Measurements from ENCODE around the gene ACSM5.
"Not testable (repeated sequence)": the region's sequence is repeated elsewhere in the genome, so short reads cannot be mapped to it uniquely, and the experiment has no call there.

ACSM5 gene

GRCh38 chr16:20459227-20459626 is 49.9 kb downstream of the ACSM5 start:
- not testable (repeated sequence) for DNase-seq

- DNase-seq: not testable (repeated sequence)
These were observed 51.0 kb downstream of the ACSM5 start for GRCh38 chr16:20460313-20460712.

DNA sequence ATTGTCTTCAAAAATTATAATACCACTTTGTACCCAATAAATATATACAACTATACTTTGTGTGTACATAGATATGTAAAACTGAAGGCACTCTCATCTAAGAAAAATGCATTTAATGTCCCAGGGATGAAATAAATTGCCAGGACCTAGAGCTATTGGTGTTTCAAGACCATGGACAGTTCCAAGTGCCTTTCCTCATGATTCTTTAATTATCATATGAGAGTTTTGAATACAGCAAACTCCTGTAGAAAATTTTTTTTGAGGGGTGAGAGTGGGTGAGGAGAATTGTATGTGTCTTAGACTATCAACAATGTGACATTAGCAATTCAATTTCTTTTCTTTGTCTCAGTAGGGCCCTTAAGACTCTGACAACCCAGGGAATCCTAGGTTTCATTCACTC is 59.6 kb downstream of the ACSM5 start:
- not testable (repeated sequence) for DNase-seq

- DNase-seq: not testable (repeated sequence)
These were observed 60.6 kb downstream of the ACSM5 start for GRCh38 chr16:20469930-20470329.

GRCh38 chr16:20470732-20471131 is 61.4 kb downstream of the ACSM5 start:
- not testable (repeated sequence) for DNase-seq

GRCh38 chr16:20477188-20477744 is 67.9 kb downstream of the ACSM5 start:
- DNase-seq: not testable (repeated sequence)

DNA sequence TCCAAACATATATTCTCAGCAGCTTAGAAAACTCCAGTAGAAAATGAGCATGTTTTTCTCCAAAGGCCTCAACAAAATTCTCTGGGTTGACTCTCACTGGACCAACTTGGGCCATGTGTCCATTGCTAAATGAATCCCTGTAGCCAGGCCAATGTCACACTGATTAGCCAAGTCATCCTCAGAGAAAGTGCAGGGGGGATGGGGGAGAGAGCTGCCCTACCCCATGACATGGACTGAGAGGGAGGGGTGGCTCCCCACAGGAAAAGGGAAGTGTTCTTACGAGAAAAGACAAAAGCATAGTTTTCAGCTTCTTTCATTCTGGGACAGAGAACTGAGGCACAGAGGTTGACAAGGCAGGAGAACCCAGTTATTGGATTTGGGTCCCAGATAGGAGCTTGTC is 74.7 kb downstream of the ACSM5 start:
- not testable (repeated sequence) for DNase-seq

GRCh38 chr16:20484726-20485125 is 75.4 kb downstream of the ACSM5 start:
- no peak for DNase-seq

DNA sequence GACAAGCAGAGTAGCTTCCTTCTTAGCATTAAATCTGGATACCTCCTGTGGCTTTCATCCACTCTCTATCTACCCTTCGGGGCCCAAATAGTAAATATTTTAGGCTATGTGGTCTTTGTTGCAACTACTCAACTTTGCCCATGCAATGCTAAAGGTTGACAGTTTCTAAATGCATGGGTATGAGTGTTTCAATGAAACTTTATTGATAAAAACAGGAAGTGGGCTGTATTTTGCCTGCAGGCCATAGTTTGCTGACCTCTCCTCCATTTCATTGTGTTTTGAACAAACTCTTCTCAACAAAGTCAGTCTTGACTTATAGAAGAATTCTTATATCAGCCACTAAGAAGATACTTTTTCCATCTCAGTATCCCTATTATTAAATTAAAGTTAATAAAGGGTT is 76.1 kb downstream of the ACSM5 start:
- no peak for DNase-seq

Measured in MV-4-11 (cell line).